RWPE2 (cell line): ENCODE measurements around the gene AGA.
A peak's percentile ranks its signal among the peaks of the same experiment; 100 is the strongest.

Experiments used
- ATAC-seq: fragments of 200-7000 bp; cut with Tn5 transposase; 3 replicates; pipeline ENCODE4 v1.9.1; 2021; ENCODE audit warnings: low read depth
- DNase-seq: peaks from one replicate; pipeline ENCODE4 v3.0.0-alpha.2; 2020; ENCODE audit warnings: low spot score
- H3K27ac ChIP-seq: fragments of 450-650 bp; 2 replicates; pipeline ENCODE4 v1.5.1; 2017; ENCODE audit warnings: mild to moderate bottlenecking; ENCODE audit not compliant: poor library complexity, severe bottlenecking
- H3K27me3 ChIP-seq: fragments of 250-450 bp; sonication (Bioruptor Pico); 2 replicates; pipeline ENCODE4 v1.5.1; 2021; ENCODE audit warnings: mild to moderate bottlenecking, moderate library complexity; ENCODE audit not compliant: insufficient read depth, poor library complexity, severe bottlenecking
- H3K36me3 ChIP-seq: fragments of 250-450 bp; sonication (Bioruptor Pico); 2 replicates; pipeline ENCODE4 v1.5.1; 2020; ENCODE audit warnings: low read depth, mild to moderate bottlenecking, moderate library complexity
- H3K4me1 ChIP-seq: fragments of 250-450 bp; sonication (Bioruptor Pico); 2 replicates; pipeline ENCODE4 v1.5.1; 2021; ENCODE audit warnings: mild to moderate bottlenecking, moderate library complexity; ENCODE audit not compliant: insufficient read depth, poor library complexity, severe bottlenecking
- H3K4me3 ChIP-seq: fragments of 250-450 bp; sonication (Bioruptor Pico); 2 replicates; pipeline ENCODE4 v1.5.1; 2021; ENCODE audit warnings: mild to moderate bottlenecking, moderate library complexity; ENCODE audit not compliant: severe bottlenecking
- H3K9me3 ChIP-seq: fragments of 250-450 bp; sonication (Bioruptor Pico); 2 replicates; pipeline ENCODE4 v1.5.1; 2021; ENCODE audit warnings: mild to moderate bottlenecking, moderate library complexity; ENCODE audit not compliant: severe bottlenecking
- CTCF ChIP-seq: fragments of 450-650 bp; IDR thresholded peaks from one replicate; pipeline ENCODE4 v1.5.1; 2017; ENCODE audit warnings: mild to moderate bottlenecking, moderate library complexity; ENCODE audit not compliant: poor library complexity, severe bottlenecking

Gene AGA

GRCh38 chr4:177441803-177442622 is at the start of gene AGA:
Gene AGA (minus strand): TSS chr4:177442437. CDS start chr4:177442375, 62 bp downstream.
- Histone ChIP-seq H3K4me3 (peak within 1 kb of the TSS; percentile 54), H3K4me1 (no peaks in the 10 kb centered on the region), H3K27ac (peak within 1 kb of the TSS; percentile 81), H3K36me3 (no peaks in the 10 kb centered on the region), H3K27me3 (no peaks in the 10 kb centered on the region), H3K9me3 (no peaks in the 10 kb centered on the region)
- DNase-seq = peak; percentile 94
- ATAC-seq = peak; percentile 96
- TF ChIP-seq CTCF = no peak

DNA sequence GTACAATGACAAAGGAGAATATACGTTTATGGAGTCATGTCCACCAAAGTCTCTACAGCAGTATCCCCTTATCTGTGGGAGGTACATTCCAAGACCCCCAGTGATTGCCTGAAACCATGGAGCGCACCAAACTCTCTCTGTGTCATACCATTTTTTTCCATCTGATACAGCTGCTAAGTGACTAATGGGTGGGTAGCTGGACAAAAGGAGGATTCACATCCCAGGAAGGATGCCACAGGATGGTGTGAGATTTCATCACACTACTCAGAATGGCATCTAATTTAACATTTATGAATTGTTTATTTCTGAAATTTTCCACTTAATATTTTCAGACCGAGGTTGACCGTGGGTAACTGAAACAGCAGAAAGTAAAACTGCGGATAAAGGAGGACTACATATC is 49.8 kb upstream of the AGA start:
- no peak overlapping the region for H3K4me3 ChIP-seq
- ATAC-seq = no peak
- TF ChIP-seq CTCF = no peak
- H3K9me3 ChIP-seq = no peaks in the 10 kb centered on the region
- DNase-seq = no peak
- no peaks in the 10 kb centered on the region for H3K36me3 ChIP-seq
- H3K27ac ChIP-seq = no peak overlapping the region
- H3K27me3 ChIP-seq = no peaks in the 10 kb centered on the region
- no peaks in the 10 kb centered on the region for H3K4me1 ChIP-seq

DNA sequence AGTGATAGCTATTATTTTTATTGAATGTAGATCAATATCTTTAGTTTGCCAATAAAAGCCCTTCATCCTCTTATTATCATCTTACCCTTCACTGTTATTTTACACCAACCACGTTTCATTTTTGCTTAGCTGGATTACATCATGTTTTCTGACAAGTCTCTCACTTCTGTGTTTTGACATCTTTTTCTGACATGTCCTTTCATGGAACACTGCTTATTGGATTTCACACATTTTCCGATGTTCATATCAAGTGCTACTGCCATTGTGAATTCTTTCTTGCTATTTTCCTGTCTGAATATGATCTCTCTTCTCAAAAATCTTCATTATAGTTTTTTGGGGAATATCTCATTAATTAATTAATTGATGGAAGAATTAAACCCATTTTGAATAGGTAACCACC is 48.5 kb upstream of the AGA start:
- peaks cover 2% of the 10 kb centered on the region for H3K4me1 ChIP-seq
- TF ChIP-seq CTCF = no peak
- no peak for DNase-seq
- H3K36me3 ChIP-seq = no peaks in the 10 kb centered on the region
- H3K27ac ChIP-seq = no peak overlapping the region
- no peak overlapping the region for H3K4me3 ChIP-seq
- no peaks in the 10 kb centered on the region for H3K27me3 ChIP-seq
- no peak for ATAC-seq
- no peaks in the 10 kb centered on the region for H3K9me3 ChIP-seq

DNA sequence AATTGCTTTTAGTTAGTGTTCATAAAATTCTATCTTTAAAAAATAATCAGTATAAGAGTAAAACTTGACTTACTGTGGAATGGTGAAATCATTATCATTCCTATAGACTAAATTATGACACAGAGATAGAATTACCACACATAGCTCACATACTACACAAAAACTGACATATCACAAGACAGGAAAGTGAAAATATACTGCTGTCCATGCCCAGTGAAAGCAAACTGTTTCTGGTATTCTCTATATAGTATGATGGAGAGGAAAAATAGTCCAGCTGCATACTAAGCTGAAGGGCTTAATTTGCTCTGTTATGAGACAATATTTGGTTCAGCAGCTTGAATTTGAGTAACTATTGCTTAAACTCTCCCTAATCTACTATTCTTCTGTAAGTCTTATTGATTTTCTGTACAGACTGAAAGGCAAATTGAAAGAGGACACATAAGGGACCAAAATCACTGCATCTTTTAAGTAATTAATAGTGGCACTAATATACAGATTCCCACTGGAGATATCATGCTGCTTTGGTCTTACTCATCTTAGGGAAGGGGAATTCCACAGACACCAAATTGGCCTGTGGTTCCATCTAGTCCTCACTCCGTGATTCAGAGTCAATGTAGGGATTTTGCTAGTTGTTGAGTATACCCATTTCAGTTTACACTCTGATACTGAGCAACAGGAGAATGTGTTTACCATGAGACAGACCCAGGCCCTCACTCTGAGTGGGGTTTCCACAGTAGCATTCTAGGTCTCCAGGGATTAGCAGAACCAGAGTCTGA is 47.4 kb upstream of the AGA start:
- no peak for TF ChIP-seq CTCF
- Histone ChIP-seq H3K36me3 (no peaks in the 10 kb centered on the region), H3K4me1 (peaks cover 13% of the 10 kb centered on the region), H3K27ac (no peak overlapping the region), H3K9me3 (no peaks in the 10 kb centered on the region), H3K27me3 (no peaks in the 10 kb centered on the region), H3K4me3 (no peak overlapping the region)
- ATAC-seq = no peak
- DNase-seq = no peak
